GM23338 (cell line): Measurements from ENCODE around the gene LDHA.

Source experiments
- CREB1 ChIP-seq: fragments of 250-450 bp; sonication (Bioruptor Pico); IDR thresholded peaks from 2 replicates; pipeline ENCODE4 v1.5.0; 2020; ENCODE audit warnings: low read depth, mild to moderate bottlenecking, moderate library complexity
- EZH2 ChIP-seq: fragments of 200-600 bp; sonication (generic); IDR thresholded peaks from one replicate; pipeline ENCODE4 v1.8.0; 2017; ENCODE audit warnings: antibody characterized with exemption, mild to moderate bottlenecking, low read depth; ENCODE audit not compliant: unreplicated experiment
- EZH2phosphoT487 ChIP-seq: fragments of 200-600 bp; sonication (generic); IDR thresholded peaks from one replicate; pipeline ENCODE4 v1.8.1; 2018; ENCODE audit warnings: antibody characterized with exemption; ENCODE audit not compliant: unreplicated experiment
- JUNB ChIP-seq: IDR thresholded peaks from one replicate; pipeline ENCODE4 v1.6.1; 2016; ENCODE audit warnings: antibody characterized with exemption; ENCODE audit not compliant: unreplicated experiment
- POLR2AphosphoS5 ChIP-seq: IDR thresholded peaks from 2 replicates; pipeline ENCODE4 v1.6.1; 2016; ENCODE audit warnings: antibody characterized with exemption, low read depth
- STAT1 ChIP-seq: IDR thresholded peaks from one replicate; pipeline ENCODE4 v1.6.1; 2016; ENCODE audit warnings: antibody characterized with exemption; ENCODE audit not compliant: unreplicated experiment
- ZNF114 ChIP-seq: fragments of 250-450 bp; sonication (Bioruptor Pico); IDR thresholded peaks from 2 replicates; pipeline ENCODE4 v1.5.0; 2020; ENCODE audit warnings: mild to moderate bottlenecking, moderate library complexity
- ZNF331 ChIP-seq: fragments of 250-450 bp; sonication (Bioruptor Pico); IDR thresholded peaks from 2 replicates; pipeline ENCODE4 v1.5.0; 2020; ENCODE audit warnings: low read depth, mild to moderate bottlenecking, moderate library complexity
- TF ChIP-seq, protein P1 (sequence below), 2 experiments: fragments of 200-600 bp in 1 of 2; sonication (generic) in 1 of 2; conservative IDR thresholded peaks; 2 replicates each; pipeline versions ENCODE4 v1.5.1 to v1.6.1; 2016 to 2017; ENCODE audit warnings: antibody characterized with exemption in 2 of 2, low read depth in 2 of 2, mild to moderate bottlenecking in 2 of 2, moderate library complexity in 1 of 2
- TF ChIP-seq, protein P2 (sequence below): IDR thresholded peaks from one replicate; pipeline ENCODE4 v1.6.1; 2018; ENCODE audit warnings: antibody characterized with exemption; ENCODE audit not compliant: unreplicated experiment
- TF ChIP-seq, protein P3 (sequence below): IDR thresholded peaks from 2 replicates; pipeline ENCODE4 v1.6.1; 2016; ENCODE audit warnings: antibody characterized with exemption
- TF ChIP-seq, protein P4 (sequence below): fragments of 250-450 bp; sonication (Bioruptor Pico); IDR thresholded peaks from 2 replicates; pipeline ENCODE4 v1.5.0; 2020; ENCODE audit warnings: mild to moderate bottlenecking, moderate library complexity

DNA sequence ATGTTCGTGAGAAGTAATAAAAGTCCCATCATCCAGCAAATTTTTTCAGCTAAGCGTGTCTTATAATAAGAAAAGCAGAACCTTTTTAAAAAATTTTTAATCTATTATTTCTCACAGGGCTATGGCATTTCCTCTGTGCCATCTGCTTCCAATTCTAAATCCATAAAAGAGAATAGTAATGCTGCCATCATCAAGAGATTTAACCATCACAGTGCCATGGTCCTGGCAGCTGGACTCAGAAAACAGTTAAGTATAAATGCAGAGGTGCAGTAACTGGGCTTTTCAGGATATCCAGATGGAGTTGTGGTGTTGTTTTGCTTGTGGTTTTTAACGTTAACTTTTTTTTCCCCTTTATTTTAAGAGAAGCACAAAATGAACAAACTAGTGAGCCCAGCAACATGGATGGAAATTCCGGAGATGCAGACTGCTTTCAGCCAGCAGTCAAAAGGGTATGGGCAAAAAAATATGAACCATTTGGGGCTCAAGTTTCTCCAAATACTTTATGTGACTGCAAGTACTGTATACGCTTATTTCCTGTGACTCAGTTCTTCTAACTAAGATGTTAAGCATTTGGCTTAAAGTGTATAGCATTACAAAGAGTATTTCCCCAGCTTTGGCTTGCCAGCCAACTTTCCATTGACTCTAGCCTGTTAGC is 46.8 kb upstream of the LDHA start:
- TF ChIP-seq, protein P1, sequence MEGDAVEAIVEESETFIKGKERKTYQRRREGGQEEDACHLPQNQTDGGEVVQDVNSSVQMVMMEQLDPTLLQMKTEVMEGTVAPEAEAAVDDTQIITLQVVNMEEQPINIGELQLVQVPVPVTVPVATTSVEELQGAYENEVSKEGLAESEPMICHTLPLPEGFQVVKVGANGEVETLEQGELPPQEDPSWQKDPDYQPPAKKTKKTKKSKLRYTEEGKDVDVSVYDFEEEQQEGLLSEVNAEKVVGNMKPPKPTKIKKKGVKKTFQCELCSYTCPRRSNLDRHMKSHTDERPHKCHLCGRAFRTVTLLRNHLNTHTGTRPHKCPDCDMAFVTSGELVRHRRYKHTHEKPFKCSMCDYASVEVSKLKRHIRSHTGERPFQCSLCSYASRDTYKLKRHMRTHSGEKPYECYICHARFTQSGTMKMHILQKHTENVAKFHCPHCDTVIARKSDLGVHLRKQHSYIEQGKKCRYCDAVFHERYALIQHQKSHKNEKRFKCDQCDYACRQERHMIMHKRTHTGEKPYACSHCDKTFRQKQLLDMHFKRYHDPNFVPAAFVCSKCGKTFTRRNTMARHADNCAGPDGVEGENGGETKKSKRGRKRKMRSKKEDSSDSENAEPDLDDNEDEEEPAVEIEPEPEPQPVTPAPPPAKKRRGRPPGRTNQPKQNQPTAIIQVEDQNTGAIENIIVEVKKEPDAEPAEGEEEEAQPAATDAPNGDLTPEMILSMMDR (conservative IDR thresholded peaks at IDR 0.05; ENCODE audit: low read depth in 2 of 2) = no peak
- TF ChIP-seq POLR2AphosphoS5 (no peak), EZH2 (no peak), ZNF114 (CRISPR knock-in tag) (no peak), STAT1 (no peak), CREB1 (CRISPR knock-in tag) (no peak), ZNF331 (CRISPR knock-in tag) (no peak), JUNB (no peak), EZH2phosphoT487 (no peak)
- TF ChIP-seq, protein P2, sequence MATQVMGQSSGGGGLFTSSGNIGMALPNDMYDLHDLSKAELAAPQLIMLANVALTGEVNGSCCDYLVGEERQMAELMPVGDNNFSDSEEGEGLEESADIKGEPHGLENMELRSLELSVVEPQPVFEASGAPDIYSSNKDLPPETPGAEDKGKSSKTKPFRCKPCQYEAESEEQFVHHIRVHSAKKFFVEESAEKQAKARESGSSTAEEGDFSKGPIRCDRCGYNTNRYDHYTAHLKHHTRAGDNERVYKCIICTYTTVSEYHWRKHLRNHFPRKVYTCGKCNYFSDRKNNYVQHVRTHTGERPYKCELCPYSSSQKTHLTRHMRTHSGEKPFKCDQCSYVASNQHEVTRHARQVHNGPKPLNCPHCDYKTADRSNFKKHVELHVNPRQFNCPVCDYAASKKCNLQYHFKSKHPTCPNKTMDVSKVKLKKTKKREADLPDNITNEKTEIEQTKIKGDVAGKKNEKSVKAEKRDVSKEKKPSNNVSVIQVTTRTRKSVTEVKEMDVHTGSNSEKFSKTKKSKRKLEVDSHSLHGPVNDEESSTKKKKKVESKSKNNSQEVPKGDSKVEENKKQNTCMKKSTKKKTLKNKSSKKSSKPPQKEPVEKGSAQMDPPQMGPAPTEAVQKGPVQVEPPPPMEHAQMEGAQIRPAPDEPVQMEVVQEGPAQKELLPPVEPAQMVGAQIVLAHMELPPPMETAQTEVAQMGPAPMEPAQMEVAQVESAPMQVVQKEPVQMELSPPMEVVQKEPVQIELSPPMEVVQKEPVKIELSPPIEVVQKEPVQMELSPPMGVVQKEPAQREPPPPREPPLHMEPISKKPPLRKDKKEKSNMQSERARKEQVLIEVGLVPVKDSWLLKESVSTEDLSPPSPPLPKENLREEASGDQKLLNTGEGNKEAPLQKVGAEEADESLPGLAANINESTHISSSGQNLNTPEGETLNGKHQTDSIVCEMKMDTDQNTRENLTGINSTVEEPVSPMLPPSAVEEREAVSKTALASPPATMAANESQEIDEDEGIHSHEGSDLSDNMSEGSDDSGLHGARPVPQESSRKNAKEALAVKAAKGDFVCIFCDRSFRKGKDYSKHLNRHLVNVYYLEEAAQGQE = no peak
- TF ChIP-seq, protein P3, sequence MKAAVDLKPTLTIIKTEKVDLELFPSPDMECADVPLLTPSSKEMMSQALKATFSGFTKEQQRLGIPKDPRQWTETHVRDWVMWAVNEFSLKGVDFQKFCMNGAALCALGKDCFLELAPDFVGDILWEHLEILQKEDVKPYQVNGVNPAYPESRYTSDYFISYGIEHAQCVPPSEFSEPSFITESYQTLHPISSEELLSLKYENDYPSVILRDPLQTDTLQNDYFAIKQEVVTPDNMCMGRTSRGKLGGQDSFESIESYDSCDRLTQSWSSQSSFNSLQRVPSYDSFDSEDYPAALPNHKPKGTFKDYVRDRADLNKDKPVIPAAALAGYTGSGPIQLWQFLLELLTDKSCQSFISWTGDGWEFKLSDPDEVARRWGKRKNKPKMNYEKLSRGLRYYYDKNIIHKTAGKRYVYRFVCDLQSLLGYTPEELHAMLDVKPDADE = no peak
- TF ChIP-seq, protein P4, sequence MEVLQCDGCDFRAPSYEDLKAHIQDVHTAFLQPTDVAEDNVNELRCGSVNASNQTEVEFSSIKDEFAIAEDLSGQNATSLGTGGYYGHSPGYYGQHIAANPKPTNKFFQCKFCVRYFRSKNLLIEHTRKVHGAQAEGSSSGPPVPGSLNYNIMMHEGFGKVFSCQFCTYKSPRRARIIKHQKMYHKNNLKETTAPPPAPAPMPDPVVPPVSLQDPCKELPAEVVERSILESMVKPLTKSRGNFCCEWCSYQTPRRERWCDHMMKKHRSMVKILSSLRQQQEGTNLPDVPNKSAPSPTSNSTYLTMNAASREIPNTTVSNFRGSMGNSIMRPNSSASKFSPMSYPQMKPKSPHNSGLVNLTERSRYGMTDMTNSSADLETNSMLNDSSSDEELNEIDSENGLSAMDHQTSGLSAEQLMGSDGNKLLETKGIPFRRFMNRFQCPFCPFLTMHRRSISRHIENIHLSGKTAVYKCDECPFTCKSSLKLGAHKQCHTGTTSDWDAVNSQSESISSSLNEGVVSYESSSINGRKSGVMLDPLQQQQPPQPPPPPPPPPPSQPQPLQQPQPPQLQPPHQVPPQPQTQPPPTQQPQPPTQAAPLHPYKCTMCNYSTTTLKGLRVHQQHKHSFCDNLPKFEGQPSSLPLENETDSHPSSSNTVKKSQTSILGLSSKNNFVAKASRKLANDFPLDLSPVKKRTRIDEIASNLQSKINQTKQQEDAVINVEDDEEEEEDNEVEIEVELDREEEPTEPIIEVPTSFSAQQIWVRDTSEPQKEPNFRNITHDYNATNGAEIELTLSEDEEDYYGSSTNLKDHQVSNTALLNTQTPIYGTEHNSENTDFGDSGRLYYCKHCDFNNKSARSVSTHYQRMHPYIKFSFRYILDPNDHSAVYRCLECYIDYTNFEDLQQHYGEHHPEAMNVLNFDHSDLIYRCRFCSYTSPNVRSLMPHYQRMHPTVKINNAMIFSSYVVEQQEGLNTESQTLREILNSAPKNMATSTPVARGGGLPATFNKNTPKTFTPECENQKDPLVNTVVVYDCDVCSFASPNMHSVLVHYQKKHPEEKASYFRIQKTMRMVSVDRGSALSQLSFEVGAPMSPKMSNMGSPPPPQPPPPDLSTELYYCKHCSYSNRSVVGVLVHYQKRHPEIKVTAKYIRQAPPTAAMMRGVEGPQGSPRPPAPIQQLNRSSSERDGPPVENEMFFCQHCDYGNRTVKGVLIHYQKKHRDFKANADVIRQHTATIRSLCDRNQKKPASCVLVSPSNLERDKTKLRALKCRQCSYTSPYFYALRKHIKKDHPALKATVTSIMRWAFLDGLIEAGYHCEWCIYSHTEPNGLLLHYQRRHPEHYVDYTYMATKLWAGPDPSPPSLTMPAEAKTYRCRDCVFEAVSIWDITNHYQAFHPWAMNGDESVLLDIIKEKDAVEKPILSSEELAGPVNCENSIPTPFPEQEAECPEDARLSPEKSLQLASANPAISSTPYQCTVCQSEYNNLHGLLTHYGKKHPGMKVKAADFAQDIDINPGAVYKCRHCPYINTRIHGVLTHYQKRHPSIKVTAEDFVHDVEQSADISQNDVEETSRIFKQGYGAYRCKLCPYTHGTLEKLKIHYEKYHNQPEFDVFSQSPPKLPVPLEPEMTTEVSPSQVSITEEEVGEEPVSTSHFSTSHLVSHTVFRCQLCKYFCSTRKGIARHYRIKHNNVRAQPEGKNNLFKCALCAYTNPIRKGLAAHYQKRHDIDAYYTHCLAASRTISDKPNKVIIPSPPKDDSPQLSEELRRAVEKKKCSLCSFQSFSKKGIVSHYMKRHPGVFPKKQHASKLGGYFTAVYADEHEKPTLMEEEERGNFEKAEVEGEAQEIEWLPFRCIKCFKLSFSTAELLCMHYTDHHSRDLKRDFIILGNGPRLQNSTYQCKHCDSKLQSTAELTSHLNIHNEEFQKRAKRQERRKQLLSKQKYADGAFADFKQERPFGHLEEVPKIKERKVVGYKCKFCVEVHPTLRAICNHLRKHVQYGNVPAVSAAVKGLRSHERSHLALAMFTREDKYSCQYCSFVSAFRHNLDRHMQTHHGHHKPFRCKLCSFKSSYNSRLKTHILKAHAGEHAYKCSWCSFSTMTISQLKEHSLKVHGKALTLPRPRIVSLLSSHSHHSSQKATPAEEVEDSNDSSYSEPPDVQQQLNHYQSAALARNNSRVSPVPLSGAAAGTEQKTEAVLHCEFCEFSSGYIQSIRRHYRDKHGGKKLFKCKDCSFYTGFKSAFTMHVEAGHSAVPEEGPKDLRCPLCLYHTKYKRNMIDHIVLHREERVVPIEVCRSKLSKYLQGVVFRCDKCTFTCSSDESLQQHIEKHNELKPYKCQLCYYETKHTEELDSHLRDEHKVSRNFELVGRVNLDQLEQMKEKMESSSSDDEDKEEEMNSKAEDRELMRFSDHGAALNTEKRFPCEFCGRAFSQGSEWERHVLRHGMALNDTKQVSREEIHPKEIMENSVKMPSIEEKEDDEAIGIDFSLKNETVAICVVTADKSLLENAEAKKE (CRISPR knock-in tag) = no peak
